ENCODE measurements around the gene CNTD1. TPM values are rescaled to one million over a fixed set of nuclear protein-coding genes. Genes with fewer than 3 reads are reported as not detected.

The CNTD1 gene
- polyA plus RNA-seq, 2 of the 4 experiments (the other 2 are of a cell fraction): 0.06 to 0.10 TPM

DNA sequence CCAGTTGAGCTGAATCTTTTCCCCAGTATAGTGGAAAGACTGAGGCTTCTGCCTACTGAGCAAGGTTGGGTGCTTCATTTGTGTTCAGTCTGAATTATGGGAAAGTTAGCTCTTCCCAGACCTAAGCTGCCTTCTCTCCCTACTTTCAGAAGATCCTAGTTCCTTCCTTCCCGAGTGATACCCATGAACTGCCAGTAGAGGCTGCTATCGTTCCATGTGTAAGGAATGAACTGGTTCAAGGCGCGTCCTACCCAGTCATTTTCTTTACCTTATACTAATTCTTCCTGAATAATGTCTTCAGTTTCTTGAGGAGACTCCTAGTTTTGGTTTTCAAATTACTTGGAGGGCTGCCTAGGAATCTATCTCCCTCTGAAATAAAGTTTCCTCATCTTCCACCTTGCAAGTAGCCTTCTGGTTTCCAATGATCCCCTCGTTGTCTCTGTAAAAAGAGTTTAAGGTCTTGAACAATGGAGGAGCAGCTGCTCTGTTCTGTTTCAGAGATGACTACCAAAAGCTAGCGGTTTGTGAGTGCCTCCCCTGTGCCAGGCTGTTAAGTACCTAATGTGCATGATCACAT lies 44.8 kb downstream of the CNTD1 start:
- Histone ChIP-seq H3K4me2 (no peak overlapping the region), H3K4me3 (no peak overlapping the region), H3K4me1 (no peaks in the 10 kb centered on the region), H3K27ac (no peak overlapping the region), H3K9me3 (no peaks in the 10 kb centered on the region)
- CTCF ChIA-PET: interaction anchor here (0.6 to 20.4 kb wide), 56 partner anchors 10 to 351 kb away, joined by 3 to 372 read pairs (median 5); partner anchors contain the start of genes AARSD1, BECN1, PSME3 and RPL27
- DNase-seq (ENCODE audit: low read depth in 1 of 2, low spot score in 1 of 2) (peak; percentile 82 to 91), FAIRE-seq (peak; percentile 90), ATAC-seq (peak; percentile 80 to 85)
- POLR2A ChIA-PET: interaction anchor here (1.1 to 1.8 kb wide), 4 partner anchors 10 to 155 kb away, joined by 5 to 6 read pairs (median 5); partner anchors contain the start of genes BECN1, PSME3 and RPL27
- peak; percentile 95 for TF ChIP-seq SMC3 (IDR thresholded peaks at IDR 0.05)
- TF ChIP-seq CHD2 (IDR thresholded peaks at IDR 0.05; ENCODE audit: low read length, partially characterized antibody): no peak
- TF ChIP-seq HOXB13 (CRISPR knock-in tag; IDR thresholded peaks at IDR 0.05; ENCODE audit: low read depth): no peak
- TF ChIP-seq RAD21 (conservative IDR thresholded peaks at IDR 0.05 in 1 of 2, IDR thresholded peaks at IDR 0.05 in 1 of 2): peak; percentile 96 to 99
- TF ChIP-seq, protein P1, sequence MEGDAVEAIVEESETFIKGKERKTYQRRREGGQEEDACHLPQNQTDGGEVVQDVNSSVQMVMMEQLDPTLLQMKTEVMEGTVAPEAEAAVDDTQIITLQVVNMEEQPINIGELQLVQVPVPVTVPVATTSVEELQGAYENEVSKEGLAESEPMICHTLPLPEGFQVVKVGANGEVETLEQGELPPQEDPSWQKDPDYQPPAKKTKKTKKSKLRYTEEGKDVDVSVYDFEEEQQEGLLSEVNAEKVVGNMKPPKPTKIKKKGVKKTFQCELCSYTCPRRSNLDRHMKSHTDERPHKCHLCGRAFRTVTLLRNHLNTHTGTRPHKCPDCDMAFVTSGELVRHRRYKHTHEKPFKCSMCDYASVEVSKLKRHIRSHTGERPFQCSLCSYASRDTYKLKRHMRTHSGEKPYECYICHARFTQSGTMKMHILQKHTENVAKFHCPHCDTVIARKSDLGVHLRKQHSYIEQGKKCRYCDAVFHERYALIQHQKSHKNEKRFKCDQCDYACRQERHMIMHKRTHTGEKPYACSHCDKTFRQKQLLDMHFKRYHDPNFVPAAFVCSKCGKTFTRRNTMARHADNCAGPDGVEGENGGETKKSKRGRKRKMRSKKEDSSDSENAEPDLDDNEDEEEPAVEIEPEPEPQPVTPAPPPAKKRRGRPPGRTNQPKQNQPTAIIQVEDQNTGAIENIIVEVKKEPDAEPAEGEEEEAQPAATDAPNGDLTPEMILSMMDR (IDR thresholded peaks at IDR 0.05): peak; percentile 99
- TF ChIP-seq PHF8 (IDR thresholded peaks at IDR 0.05; ENCODE audit: borderline replicate concordance, low read depth): no peak
- WGBS (ENCODE audit: missing lambda C conversion rate): 35% methylated on average over 6 of the region's 6 CpGs

DNA sequence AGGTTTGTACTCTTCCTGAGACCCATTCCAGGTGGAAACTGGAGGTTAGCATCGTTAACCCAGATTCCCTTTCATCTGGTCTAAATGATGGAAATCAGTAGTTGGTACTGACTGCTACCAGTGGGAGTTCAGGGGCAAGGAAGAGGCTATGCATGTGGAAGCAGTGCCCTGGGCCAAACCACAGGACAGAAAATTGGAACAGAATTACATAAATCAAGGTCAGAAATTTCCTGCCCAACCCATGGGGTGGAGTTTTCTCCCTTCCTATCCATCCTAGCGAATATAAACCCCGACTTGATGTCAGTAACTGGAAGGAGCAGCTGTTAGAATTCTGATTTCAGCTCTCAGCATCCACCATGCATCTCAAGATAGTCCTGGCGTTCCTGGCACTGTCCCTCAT lies 45.6 kb downstream of the CNTD1 start, which contains the start of gene AOC2:
AOC2 (plus strand) TSS at position 310 of the 400 bp plus-strand sequence; CDS start at position 357, 47 bp downstream.
- WGBS (ENCODE audit: missing lambda C conversion rate): 90% methylated on average over 4 of the region's 4 CpGs
- DNase-seq (ENCODE audit: low read depth in 1 of 2, low spot score in 1 of 2) (no peak), ATAC-seq (no peak), FAIRE-seq (no peak)
- TF ChIP-seq, protein P2, sequence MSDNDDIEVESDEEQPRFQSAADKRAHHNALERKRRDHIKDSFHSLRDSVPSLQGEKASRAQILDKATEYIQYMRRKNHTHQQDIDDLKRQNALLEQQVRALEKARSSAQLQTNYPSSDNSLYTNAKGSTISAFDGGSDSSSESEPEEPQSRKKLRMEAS (IDR thresholded peaks at IDR 0.05): no peak
- TF ChIP-seq NPAS2 (CRISPR knock-in tag; IDR thresholded peaks at IDR 0.05; ENCODE audit: borderline replicate concordance) (no peak), EP300 (IDR thresholded peaks at IDR 0.05) (no peak), RCOR1 (IDR thresholded peaks at IDR 0.05; ENCODE audit: low read depth, low read length) (no peak), MYC (IDR thresholded peaks at IDR 0.05; ENCODE audit: borderline replicate concordance, low read length) (no peak), JUN (IDR thresholded peaks at IDR 0.05) (no peak), HOXA7 (CRISPR knock-in tag; IDR thresholded peaks at IDR 0.05) (no peak)
- TF ChIP-seq, protein P3, sequence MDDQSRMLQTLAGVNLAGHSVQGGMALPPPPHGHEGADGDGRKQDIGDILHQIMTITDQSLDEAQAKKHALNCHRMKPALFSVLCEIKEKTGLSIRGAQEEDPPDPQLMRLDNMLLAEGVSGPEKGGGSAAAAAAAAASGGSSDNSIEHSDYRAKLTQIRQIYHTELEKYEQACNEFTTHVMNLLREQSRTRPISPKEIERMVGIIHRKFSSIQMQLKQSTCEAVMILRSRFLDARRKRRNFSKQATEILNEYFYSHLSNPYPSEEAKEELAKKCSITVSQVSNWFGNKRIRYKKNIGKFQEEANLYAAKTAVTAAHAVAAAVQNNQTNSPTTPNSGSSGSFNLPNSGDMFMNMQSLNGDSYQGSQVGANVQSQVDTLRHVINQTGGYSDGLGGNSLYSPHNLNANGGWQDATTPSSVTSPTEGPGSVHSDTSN (IDR thresholded peaks at IDR 0.05): no peak
- TF ChIP-seq, protein P4, sequence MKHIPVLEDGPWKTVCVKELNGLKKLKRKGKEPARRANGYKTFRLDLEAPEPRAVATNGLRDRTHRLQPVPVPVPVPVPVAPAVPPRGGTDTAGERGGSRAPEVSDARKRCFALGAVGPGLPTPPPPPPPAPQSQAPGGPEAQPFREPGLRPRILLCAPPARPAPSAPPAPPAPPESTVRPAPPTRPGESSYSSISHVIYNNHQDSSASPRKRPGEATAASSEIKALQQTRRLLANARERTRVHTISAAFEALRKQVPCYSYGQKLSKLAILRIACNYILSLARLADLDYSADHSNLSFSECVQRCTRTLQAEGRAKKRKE (CRISPR knock-in tag; IDR thresholded peaks at IDR 0.05; ENCODE audit: low read depth): no peak
- ChIA-PET POLR2A (interaction anchor here (1.4 to 1.8 kb wide), 2 partner anchors 20 to 85 kb away, joined by 5 to 6 read pairs; partner anchors contain the start of gene BECN1), CTCF (interaction anchor here (0.5 to 20.4 kb wide), 36 partner anchors 10 to 270 kb away, joined by 3 to 372 read pairs (median 8); partner anchors contain the start of genes BECN1, PSME3, RPL27 and RUNDC1)
- no peak within 1 kb of the TSS for H3K27ac ChIP-seq
- H3K4me3 ChIP-seq: no peak within 1 kb of the TSS
- H3K4me2 ChIP-seq: no peak within 1 kb of the TSS
- no peaks in the 10 kb centered on the region for H3K9me3 ChIP-seq
- no peaks in the 10 kb centered on the region for H3K4me1 ChIP-seq

All from A549 (cell line).